ELR (cell line): ENCODE results near the gene THBS2.
"Not testable (repeated sequence)": the region's sequence is repeated elsewhere in the genome, so short reads cannot be mapped to it uniquely, and the experiment has no call there.

Source experiments
- DNase-seq: peaks from one replicate; pipeline ENCODE4 v3.0.0-alpha.2; 2015; ENCODE audit warnings: low read depth

THBS2 gene

GRCh38 chr6:169208011-169208410, 45.6 kb downstream of the THBS2 start:
- DNase-seq, result no peak

- no peak for DNase-seq
These were observed 46.2 kb downstream of the THBS2 start for GRCh38 chr6:169207482-169207881.

GRCh38 chr6:169205176-169206160, 48.2 kb downstream of the THBS2 start:
- no peak for DNase-seq

- no peak for DNase-seq
These were observed 49.5 kb downstream of the THBS2 start for GRCh38 chr6:169204167-169204566.

- DNase-seq, result no peak
These were observed 51.7 kb downstream of the THBS2 start for GRCh38 chr6:169201985-169202384.

- DNase-seq, result no peak
These were observed 52.6 kb downstream of the THBS2 start for GRCh38 chr6:169200893-169201514.

- DNase-seq, result no peak
These were observed 53.9 kb downstream of the THBS2 start for GRCh38 chr6:169199625-169200335.

- no peak for DNase-seq
These were observed 54.8 kb downstream of the THBS2 start for GRCh38 chr6:169198885-169199284.

- DNase-seq, result not testable (repeated sequence)
These were observed 55.7 kb downstream of the THBS2 start for GRCh38 chr6:169197929-169198328.

GRCh38 chr6:169196279-169196678, 57.4 kb downstream of the THBS2 start:
- not testable (repeated sequence) for DNase-seq

GRCh38 chr6:169194737-169195136, 58.9 kb downstream of the THBS2 start:
- DNase-seq, result no peak

GRCh38 chr6:169190970-169191369, 62.7 kb downstream of the THBS2 start:
- DNase-seq, result no peak

- DNase-seq, result peak; percentile 16
These were observed 63.5 kb downstream of the THBS2 start for GRCh38 chr6:169190144-169190584.

- DNase-seq, result no peak
These were observed 64.0 kb downstream of the THBS2 start for GRCh38 chr6:169189686-169190085.

- no peak for DNase-seq
These were observed 64.5 kb downstream of the THBS2 start for GRCh38 chr6:169189182-169189581.

- peak; percentile 95 for DNase-seq
These were observed 65.2 kb downstream of the THBS2 start for GRCh38 chr6:169188475-169188874.

GRCh38 chr6:169188051-169188470, 65.6 kb downstream of the THBS2 start:
- no peak for DNase-seq

GRCh38 chr6:169186496-169187169, 67.0 kb downstream of the THBS2 start:
- DNase-seq, result no peak

- no peak for DNase-seq
These were observed 67.8 kb downstream of the THBS2 start for GRCh38 chr6:169185692-169186485.

- DNase-seq, result no peak
These were observed 68.6 kb downstream of the THBS2 start for GRCh38 chr6:169185011-169185521.

- no peak for DNase-seq
These were observed 69.2 kb downstream of the THBS2 start for GRCh38 chr6:169184419-169184818.
